ENCODE data around the gene MRPL57. TPM values are rescaled to one million over a fixed set of nuclear protein-coding genes. Genes with fewer than 3 reads are reported as not detected.
A peak's percentile ranks its signal among the peaks of the same experiment; 100 is the strongest.
"Not testable (repeated sequence)": the region's sequence is repeated elsewhere in the genome, so short reads cannot be mapped to it uniquely, and the experiment has no call there.

MRPL57 gene
- total RNA-seq, 4 donors from 2014 or later: 23.5 to 65.8 (median 33.2) TPM

GRCh38 chr13:21164631-21165030, 11.8 kb upstream of the MRPL57 start:
- Histone ChIP-seq H3K9me3 (no peaks in the 10 kb centered on the region), H3K4me3 (replicated peaks in 1 of 3) (no peak overlapping the region), H3K4me1 (no peaks in the 10 kb centered on the region), H3K27ac (no peak overlapping the region), H3K27me3 (no peaks in the 10 kb centered on the region), H3K36me3 (no peaks in the 10 kb centered on the region)
- WGBS, 2 donors: 97 to 98% methylated on average over 4 of the region's 4 CpGs
- DNase-seq: no peak
- TF ChIP-seq CTCF (IDR thresholded peaks at IDR 0.05): no peak
- TF ChIP-seq POLR2A (IDR thresholded peaks at IDR 0.05): no peak
- intact Hi-C loops (cut with DNase I): no loop called here

- 39 to 55% methylated on average over 4 of the region's 4 CpGs for WGBS, 2 donors
- H3K4me1 ChIP-seq; H3K4me3 ChIP-seq (replicated peaks in 1 of 3); H3K27ac ChIP-seq; intact Hi-C loops (cut with DNase I); H3K36me3 ChIP-seq; H3K27me3 ChIP-seq; H3K9me3 ChIP-seq: not testable (repeated sequence)
- peak; percentile 57 to 59 for DNase-seq
Observed at GRCh38 chr13:21165606-21166005, 10.9 kb upstream of the MRPL57 start.

- H3K27ac ChIP-seq: no peak overlapping the region
- no peaks in the 10 kb centered on the region for H3K9me3 ChIP-seq
- DNase-seq: no peak
- 96 to 98% methylated on average over 9 of the region's 9 CpGs for WGBS, 2 donors
- intact Hi-C loops (cut with DNase I): loop anchor here (10.0 kb wide), 1 partner anchor 123 kb away; no protein-coding TSS in a partner anchor
- peaks cover 0 to 5% of the 10 kb centered on the region in 2 donors for H3K4me1 ChIP-seq
- H3K36me3 ChIP-seq: no peaks in the 10 kb centered on the region
- H3K4me3 ChIP-seq (replicated peaks in 1 of 3): no peak overlapping the region
- TF ChIP-seq POLR2A (IDR thresholded peaks at IDR 0.05) (no peak), CTCF (IDR thresholded peaks at IDR 0.05) (no peak)
- no peaks in the 10 kb centered on the region for H3K27me3 ChIP-seq
Observed at GRCh38 chr13:21171420-21171819, 5.0 kb upstream of the MRPL57 start.

- WGBS, 2 donors: 0% methylated on average over 1 of the region's 1 CpG
- not testable (repeated sequence) for H3K27me3 ChIP-seq
Observed at GRCh38 chr13:21173767-21174166, 2.7 kb upstream of the MRPL57 start.

GRCh38 chr13:21175656-21176214, 723 bp upstream of the MRPL57 start:
- Histone ChIP-seq H3K9me3 (no peaks in the 10 kb centered on the region), H3K27me3 (no peaks in the 10 kb centered on the region), H3K36me3 (no peaks in the 10 kb centered on the region), H3K4me3 (replicated peaks in 1 of 3) (peak overlapping the region; percentile 24 to 76 (median 72)), H3K27ac (no peak overlapping the region), H3K4me1 (peaks cover 6 to 16% of the 10 kb centered on the region in 2 donors)
- TF ChIP-seq CTCF (IDR thresholded peaks at IDR 0.05) (no peak), POLR2A (IDR thresholded peaks at IDR 0.05) (no peak)
- DNase-seq: no peak
- intact Hi-C loops (cut with DNase I): loop anchor here (5.0 to 10.0 kb wide), 2 partner anchors 119 to 302 kb away; no protein-coding TSS in a partner anchor
- 2 to 4% methylated on average over 13 of the region's 13 CpGs for WGBS, 2 donors

More at GRCh38 chr13:21173767-21174166, 2.7 kb upstream of the MRPL57 start:
- H3K36me3 ChIP-seq; H3K9me3 ChIP-seq; H3K4me3 ChIP-seq (replicated peaks in 1 of 3); DNase-seq; H3K27ac ChIP-seq: not testable (repeated sequence)
- peaks cover 6 to 16% of the 10 kb centered on the region in 2 donors for H3K4me1 ChIP-seq
- intact Hi-C loops (cut with DNase I): loop anchor here (10.0 kb wide), 1 partner anchor 121 kb away; no protein-coding TSS in a partner anchor

GRCh38 chr13:21176982-21177284, 475 bp downstream of the MRPL57 start:
- Histone ChIP-seq H3K27me3 (no peaks in the 10 kb centered on the region), H3K4me3 (replicated peaks in 1 of 3) (peak overlapping the region; percentile 24 to 76 (median 72)), H3K9me3 (no peaks in the 10 kb centered on the region), H3K4me1 (peaks cover 6 to 16% of the 10 kb centered on the region in 2 donors), H3K36me3 (no peaks in the 10 kb centered on the region), H3K27ac (peak overlapping the region; percentile 86 to 97 (median 94))
- DNase-seq: no peak
- intact Hi-C loops (cut with DNase I): loop anchor here (5.0 to 10.0 kb wide), 2 partner anchors 118 to 300 kb away; no protein-coding TSS in a partner anchor
- no peak for TF ChIP-seq CTCF (IDR thresholded peaks at IDR 0.05)
- no peak for TF ChIP-seq POLR2A (IDR thresholded peaks at IDR 0.05)
- 0 to 1% methylated on average over 21 to 25 of the region's 26 CpGs for WGBS, 2 donors
